ENCODE data around the gene CHN1. TPM values are rescaled to one million over a fixed set of nuclear protein-coding genes. Genes with fewer than 3 reads are reported as not detected.

Gene CHN1
- total RNA-seq, 1 experiment from 2014 or later, result 0.41 TPM

DNA sequence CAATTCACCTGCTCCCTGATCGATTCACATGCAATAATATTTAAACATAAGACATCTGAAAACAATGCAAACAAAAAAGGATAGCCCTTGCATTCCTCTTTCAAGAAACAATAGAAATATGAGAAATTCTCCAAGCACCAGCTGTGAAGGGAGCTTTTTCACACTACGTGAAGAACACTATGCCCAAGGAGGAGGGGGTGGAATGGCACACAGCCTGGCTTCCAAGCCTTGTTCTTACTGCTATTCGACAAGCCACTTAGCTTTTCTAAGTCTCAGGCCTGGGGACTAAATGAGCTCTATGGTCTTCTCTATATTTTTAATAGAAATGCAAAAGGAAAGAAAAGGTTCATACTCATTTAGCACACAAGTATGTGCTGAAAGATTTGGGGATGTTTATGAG lies 148.7 kb downstream of the CHN1 start:
- H3K4me3 Mint-ChIP-seq (ENCODE audit: unreplicated experiment), result no peak overlapping the region
- Histone ChIP-seq H3K36me3 (ENCODE audit: control insufficient read depth, insufficient read depth, low read length) (no peaks in the 10 kb centered on the region), H3K4me1 (no peaks in the 10 kb centered on the region), H3K4me3 (ENCODE audit: low read depth, low read length) (no peak overlapping the region), H3K27me3 (replicated peaks; ENCODE audit: control insufficient read depth, insufficient read depth, low read length) (no peaks in the 10 kb centered on the region), H3K9me3 (no peaks in the 10 kb centered on the region)
- H3K4me1 Mint-ChIP-seq (ENCODE audit: low read depth, unreplicated experiment), result no peaks in the 10 kb centered on the region
- ChIA-PET POLR2A (no interaction called here), CTCF (no interaction called here)
- no peak for DNase-seq
- intact Hi-C loops (cut with micrococcal nuclease; ENCODE audit: unreplicated experiment), result no loop called here
- no peak overlapping the region for H3K27ac Mint-ChIP-seq (ENCODE audit: unreplicated experiment)
- TF ChIP-seq CTCF (IDR thresholded peaks at IDR 0.05; ENCODE audit: insufficient read depth in 1 of 2, low read depth in 1 of 2, low read length in 1 of 2, severe bottlenecking in 1 of 2, unreplicated experiment in 1 of 2), result no peak
- no TSS peak for BruUV-seq (replicated peaks)
- no peaks in the 10 kb centered on the region for H3K36me3 Mint-ChIP-seq (ENCODE audit: insufficient read depth, unreplicated experiment)
- H3K27me3 Mint-ChIP-seq (ENCODE audit: insufficient read depth, unreplicated experiment), result peaks cover 17% of the 10 kb centered on the region
- no peaks in the 10 kb centered on the region for H3K9me3 Mint-ChIP-seq (ENCODE audit: unreplicated experiment)

GRCh38 chr2:174846941-174847938 lies 157.9 kb downstream of the CHN1 start:
- H3K4me3 ChIP-seq (ENCODE audit: low read depth, low read length), result no peak overlapping the region

GRCh38 chr2:174846218-174846617 lies 159.0 kb downstream of the CHN1 start:
- CTCF ChIA-PET, result no interaction called here
- H3K27me3 ChIP-seq (replicated peaks; ENCODE audit: control insufficient read depth, insufficient read depth, low read length), result no peaks in the 10 kb centered on the region
- Mint-ChIP-seq H3K9me3 (ENCODE audit: unreplicated experiment) (no peaks in the 10 kb centered on the region), H3K4me3 (ENCODE audit: unreplicated experiment) (no peak overlapping the region), H3K36me3 (ENCODE audit: insufficient read depth, unreplicated experiment) (no peaks in the 10 kb centered on the region), H3K27me3 (ENCODE audit: insufficient read depth, unreplicated experiment) (peaks cover 2% of the 10 kb centered on the region), H3K27ac (ENCODE audit: unreplicated experiment) (no peak overlapping the region), H3K4me1 (ENCODE audit: low read depth, unreplicated experiment) (no peaks in the 10 kb centered on the region)
- no peak for TF ChIP-seq CTCF (IDR thresholded peaks at IDR 0.05; ENCODE audit: insufficient read depth in 1 of 2, low read depth in 1 of 2, low read length in 1 of 2, severe bottlenecking in 1 of 2, unreplicated experiment in 1 of 2)
- no peaks in the 10 kb centered on the region for H3K9me3 ChIP-seq
- intact Hi-C loops (cut with micrococcal nuclease; ENCODE audit: unreplicated experiment), result no loop called here
- no peak overlapping the region for H3K4me3 ChIP-seq (ENCODE audit: low read depth, low read length)
- no peaks in the 10 kb centered on the region for H3K36me3 ChIP-seq (ENCODE audit: control insufficient read depth, insufficient read depth, low read length)
- BruUV-seq (replicated peaks), result no TSS peak
- DNase-seq, result no peak
- H3K4me1 ChIP-seq, result no peaks in the 10 kb centered on the region
- POLR2A ChIA-PET, result no interaction called here

More at GRCh38 chr2:174846941-174847938, 157.9 kb downstream of the CHN1 start:
- Mint-ChIP-seq H3K9me3 (ENCODE audit: unreplicated experiment) (no peaks in the 10 kb centered on the region), H3K27ac (ENCODE audit: unreplicated experiment) (no peak overlapping the region), H3K4me3 (ENCODE audit: unreplicated experiment) (no peak overlapping the region), H3K4me1 (ENCODE audit: low read depth, unreplicated experiment) (no peaks in the 10 kb centered on the region), H3K27me3 (ENCODE audit: insufficient read depth, unreplicated experiment) (peaks cover 4% of the 10 kb centered on the region), H3K36me3 (ENCODE audit: insufficient read depth, unreplicated experiment) (no peaks in the 10 kb centered on the region)
- Histone ChIP-seq H3K9me3 (no peaks in the 10 kb centered on the region), H3K4me1 (no peaks in the 10 kb centered on the region), H3K27me3 (replicated peaks; ENCODE audit: control insufficient read depth, insufficient read depth, low read length) (no peaks in the 10 kb centered on the region), H3K36me3 (ENCODE audit: control insufficient read depth, insufficient read depth, low read length) (no peaks in the 10 kb centered on the region)
- no peak for DNase-seq
- intact Hi-C loops (cut with micrococcal nuclease; ENCODE audit: unreplicated experiment), result no loop called here
- CTCF ChIA-PET, result no interaction called here
- BruUV-seq (replicated peaks), result no TSS peak
- POLR2A ChIA-PET, result no interaction called here
- TF ChIP-seq CTCF (IDR thresholded peaks at IDR 0.05; ENCODE audit: insufficient read depth in 1 of 2, low read depth in 1 of 2, low read length in 1 of 2, severe bottlenecking in 1 of 2, unreplicated experiment in 1 of 2), result no peak
